HG02759 (cell line): Measurements from ENCODE around the gene RPL13.

ENCODE experiments used
- ATAC-seq: cut with Tn5 transposase; IDR thresholded peaks from one replicate; pipeline ENCODE4 v1.9.1; 2021; ENCODE audit warnings: mild to moderate bottlenecking, moderate library complexity; ENCODE audit not compliant: unreplicated experiment

RPL13 gene

DNA sequence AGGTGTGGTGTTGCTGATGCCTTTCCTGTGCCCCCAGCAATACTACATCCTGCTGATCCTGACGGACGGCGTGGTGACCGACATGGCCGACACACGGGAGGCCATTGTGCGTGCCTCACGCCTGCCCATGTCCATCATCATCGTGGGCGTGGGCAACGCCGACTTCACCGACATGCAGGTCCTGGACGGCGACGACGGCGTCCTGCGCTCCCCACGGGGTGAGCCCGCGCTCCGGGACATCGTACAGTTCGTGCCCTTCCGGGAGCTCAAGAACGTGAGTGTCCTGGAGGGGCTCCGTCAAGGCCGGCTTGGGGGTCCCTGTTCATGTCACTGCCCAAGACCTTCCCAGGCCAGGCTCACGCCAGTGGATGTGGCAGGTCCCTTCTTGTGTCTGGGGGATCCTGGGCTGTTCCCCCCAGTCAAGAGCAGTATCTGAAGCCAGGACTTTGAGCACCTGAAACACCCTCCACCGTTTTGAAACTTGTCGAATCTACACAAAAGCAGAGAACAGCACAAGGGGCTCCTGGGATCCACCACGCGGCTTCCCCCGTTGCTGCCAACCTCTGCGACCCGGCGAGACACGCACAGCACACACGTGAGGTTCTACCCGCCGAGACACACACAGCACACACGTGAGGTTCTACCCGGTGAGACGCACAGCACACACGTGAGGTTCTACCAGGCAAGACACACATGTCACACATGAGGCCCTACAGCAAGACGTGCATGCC is 35.0 kb downstream of the RPL13 start:
- no peak for ATAC-seq

DNA sequence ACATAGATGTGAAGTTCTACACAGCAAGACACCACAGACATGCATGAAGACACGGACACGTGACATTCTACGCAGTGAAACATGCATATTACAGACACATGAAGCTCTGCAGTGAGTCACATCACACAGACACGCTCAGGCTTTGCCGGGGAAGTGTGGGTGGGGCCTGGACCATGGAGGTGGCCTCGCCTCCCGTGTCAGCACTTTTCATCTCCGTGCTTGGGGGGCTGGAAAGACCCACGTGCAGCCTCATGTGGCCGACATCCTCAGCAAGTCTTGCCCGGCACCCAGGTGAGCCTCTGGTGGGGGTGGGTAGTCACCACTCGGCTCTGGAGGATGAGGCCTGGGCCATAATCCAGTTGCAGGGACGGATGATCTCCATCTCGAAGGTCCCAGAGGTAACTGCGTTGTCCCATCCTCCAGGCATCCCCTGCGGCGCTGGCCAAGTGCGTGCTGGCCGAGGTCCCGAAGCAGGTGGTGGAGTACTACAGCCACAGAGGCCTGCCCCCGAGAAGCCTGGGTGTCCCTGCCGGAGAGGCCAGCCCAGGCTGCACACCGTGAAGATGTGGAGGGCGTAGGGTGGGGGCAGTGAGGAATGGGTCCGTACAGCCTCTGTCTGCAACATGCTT is 35.7 kb downstream of the RPL13 start:
- ATAC-seq: no peak

- no peak for ATAC-seq
These were observed 36.6 kb downstream of the RPL13 start for GRCh38 chr16:89596957-89597649.

GRCh38 chr16:89598199-89598598 is 37.7 kb downstream of the RPL13 start:
- no peak for ATAC-seq

- ATAC-seq: no peak
These were observed 39.0 kb downstream of the RPL13 start for GRCh38 chr16:89599451-89599858.

DNA sequence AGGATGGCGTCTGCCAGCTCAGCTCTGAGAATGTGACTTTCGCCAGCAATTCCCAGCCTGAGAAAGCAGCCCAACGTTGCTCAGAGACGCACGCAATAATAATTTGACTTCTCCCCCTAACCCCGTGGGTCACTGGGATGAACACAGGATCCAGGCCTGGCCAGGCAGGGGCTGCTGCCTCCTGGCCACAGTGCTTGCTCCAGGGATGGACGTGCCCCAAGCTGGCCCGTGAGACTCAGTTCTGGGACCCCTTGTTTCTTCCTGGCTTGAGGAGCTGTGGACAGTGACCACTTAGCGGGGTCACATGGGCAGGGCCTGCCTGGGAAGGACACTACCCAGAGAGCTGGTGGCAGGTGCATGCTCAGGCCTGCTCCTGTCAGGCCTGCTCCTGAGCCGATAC is 39.4 kb downstream of the RPL13 start:
- no peak for ATAC-seq

GRCh38 chr16:89600427-89600826 is 39.9 kb downstream of the RPL13 start:
- ATAC-seq: no peak

DNA sequence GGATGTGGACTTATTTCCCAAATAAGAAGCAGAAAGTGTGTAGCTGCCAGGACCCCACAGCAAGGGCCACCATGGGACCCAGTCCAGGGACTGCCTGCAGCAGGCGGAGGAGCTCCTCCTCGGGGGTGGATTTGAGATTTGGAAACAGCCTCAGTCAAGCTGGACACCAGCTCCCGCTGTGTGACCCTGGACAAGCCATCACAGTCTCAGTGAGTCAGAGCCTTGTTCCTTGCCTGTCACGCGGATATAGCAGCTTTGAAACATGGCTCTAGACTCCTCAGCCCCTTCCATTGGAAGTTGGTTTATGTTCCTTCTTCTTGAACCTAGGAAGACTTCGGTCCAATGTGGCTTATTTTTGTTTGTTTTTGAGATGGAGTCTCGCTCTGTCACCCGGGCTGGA is 40.5 kb downstream of the RPL13 start:
- no peak for ATAC-seq

GRCh38 chr16:89601906-89602272 is 41.4 kb downstream of the RPL13 start:
- no peak for ATAC-seq

DNA sequence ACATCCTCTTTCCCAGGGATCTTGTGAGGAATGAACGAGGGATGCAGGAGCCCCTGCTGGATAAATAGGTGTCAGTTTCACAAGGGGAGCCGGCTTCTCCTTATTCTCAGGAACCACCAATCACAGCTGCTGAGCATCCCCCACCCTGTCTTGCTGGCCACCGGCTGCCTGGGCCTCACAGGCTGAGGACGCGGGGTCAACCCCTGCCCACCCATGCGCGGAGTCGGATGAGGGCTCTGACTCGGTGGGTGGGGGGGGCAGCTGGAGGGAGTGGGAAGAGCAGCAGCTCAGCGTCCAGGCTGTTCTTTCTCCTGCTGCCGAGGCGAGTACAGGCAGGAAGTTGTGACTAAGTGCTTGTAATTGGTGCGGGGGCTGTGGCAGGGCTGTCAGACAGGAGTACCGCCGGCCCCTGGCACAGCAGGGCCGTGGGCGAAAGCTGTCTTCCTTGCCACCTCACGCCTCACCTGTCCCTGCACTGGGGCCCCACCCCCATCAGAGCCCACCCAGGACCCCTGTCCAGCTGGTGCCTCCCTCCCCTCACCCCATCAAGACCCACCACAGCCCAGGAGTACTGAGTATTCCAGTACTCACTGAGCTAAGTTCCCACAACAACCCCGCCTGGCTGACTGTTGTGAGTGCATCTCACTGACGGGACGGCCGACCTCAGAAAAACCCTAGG is 41.9 kb downstream of the RPL13 start:
- ATAC-seq: no peak

DNA sequence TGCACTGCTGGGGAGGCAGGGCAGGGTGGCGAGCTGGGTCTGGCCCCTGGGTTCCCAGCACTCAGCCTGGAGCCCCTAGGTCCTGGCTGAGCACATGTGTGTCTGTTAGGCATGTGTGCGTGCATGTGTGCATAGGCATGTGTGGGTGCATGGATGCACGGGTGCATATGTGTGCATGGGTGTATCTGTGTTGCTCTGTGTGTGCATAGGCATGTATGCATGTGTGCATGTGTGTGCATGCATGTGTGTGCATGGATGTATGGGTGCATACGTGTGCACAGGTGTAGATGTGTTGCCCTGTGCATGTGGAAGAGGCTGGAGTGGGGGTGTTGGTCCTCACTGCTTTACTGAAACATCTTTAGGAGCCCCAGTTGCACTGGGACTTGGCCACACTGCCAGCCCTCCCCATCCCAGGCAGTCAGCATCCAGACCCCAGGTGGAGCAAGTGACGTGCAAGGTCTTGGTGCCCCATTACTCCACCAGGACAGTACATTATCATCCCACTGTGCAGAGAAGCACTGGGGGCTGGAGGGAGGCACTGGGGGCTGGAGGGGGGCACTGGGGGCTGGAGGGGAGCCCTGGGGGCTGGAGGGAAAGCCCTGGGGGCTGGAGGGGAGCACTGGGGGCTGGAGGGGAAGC is 42.6 kb downstream of the RPL13 start:
- ATAC-seq: no peak

DNA sequence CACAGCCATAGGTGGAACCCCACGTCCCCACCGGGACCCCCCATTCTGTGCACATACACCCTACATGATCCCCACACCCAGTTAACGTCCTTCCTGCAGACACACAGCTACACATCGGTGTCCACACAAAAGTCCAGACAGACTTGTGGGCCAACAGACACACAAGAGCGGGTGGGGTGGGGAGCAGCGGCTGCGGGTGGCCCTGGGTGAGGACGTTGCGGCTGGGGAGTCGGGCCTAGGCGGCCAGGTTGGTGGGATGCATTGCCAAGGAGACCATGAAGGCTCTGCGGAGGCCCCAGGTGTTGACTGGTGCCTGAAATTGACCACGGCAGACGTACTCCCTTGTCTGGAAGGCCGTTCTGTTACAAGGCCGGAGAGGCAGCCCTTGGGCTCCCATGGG is 44.3 kb downstream of the RPL13 start:
- ATAC-seq: no peak

- no peak for ATAC-seq
These were observed 44.9 kb downstream of the RPL13 start for GRCh38 chr16:89605186-89605970.

DNA sequence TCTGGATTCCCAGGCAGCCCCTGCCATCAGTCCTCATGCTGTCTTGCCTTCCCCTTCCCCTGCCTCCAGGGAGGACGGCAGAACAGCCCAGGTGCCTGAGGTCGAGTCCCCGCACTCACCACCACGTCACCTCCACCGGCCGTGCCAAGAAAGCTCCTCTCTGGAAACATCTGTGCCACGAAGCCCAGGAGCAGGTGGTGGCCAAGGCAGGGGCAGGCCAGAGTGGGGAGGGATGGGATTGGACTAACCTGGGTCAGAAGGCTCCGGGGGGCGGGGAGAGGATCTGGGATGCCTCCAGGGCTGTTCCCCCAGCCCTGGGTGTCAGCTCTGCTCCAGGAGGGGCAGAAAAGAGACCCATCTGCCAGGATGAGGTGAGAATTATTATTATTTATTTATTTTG is 45.5 kb downstream of the RPL13 start:
- no peak for ATAC-seq

GRCh38 chr16:89607453-89607852 is 47.0 kb downstream of the RPL13 start:
- ATAC-seq: no peak

GRCh38 chr16:89607937-89608740 is 47.7 kb downstream of the RPL13 start:
- no peak for ATAC-seq

DNA sequence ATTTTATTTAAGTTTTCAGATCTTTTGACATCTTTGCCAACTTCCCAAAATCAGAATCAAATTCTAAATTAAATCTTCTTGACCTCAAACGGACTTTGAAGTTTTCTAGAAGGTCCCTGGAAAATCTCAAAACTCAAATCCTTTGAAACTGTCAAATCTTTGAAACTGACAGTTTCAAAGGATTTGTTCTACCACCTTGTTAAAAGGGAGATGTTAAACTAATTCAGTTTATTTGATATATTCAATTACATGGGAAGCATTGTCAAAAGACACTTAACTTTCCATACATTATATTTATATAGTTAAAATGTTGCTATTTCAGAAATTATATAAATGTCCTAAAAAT is 49.6 kb downstream of the RPL13 start:
- no peak for ATAC-seq

GRCh38 chr16:89612415-89613166 is 52.1 kb downstream of the RPL13 start:
- ATAC-seq: no peak
